Stimulated activated CD4-positive, alpha-beta T cell treated with anti-CD3 and anti-CD28 coated beads, Interleukin-2, amount 100 ng/mL, for 48 hours (primary cell): ENCODE data around the gene ADIPOQ.
"Not testable (repeated sequence)": the region's sequence is repeated elsewhere in the genome, so short reads cannot be mapped to it uniquely, and the experiment has no call there.

ENCODE experiments used
- DNase-seq, 2 donors: peaks; one replicate each; pipeline ENCODE4 v3.0.0-alpha.2; 2020

Gene ADIPOQ

DNA sequence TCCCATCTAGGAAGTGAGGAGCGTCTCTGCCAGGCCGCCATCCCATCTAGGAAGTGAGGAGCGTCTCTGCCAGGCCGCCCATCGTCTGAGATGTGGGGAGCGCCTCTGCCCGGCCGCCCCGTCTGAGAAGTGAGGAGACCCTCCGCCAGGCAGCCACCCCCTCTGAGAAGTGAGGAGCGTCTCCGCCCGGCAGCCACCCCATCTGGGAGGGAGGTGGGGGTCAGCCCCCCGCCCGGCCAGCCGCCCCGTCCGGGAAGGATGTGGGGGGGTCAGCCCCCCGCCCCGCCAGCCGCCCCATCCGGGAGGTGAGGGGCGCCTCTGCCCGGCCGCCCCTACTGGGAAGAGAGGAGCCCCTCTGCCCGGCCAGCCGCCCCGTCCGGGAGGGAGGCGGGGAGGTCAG lies 31.3 kb downstream of the ADIPOQ start:
- not testable (repeated sequence) for DNase-seq

DNA sequence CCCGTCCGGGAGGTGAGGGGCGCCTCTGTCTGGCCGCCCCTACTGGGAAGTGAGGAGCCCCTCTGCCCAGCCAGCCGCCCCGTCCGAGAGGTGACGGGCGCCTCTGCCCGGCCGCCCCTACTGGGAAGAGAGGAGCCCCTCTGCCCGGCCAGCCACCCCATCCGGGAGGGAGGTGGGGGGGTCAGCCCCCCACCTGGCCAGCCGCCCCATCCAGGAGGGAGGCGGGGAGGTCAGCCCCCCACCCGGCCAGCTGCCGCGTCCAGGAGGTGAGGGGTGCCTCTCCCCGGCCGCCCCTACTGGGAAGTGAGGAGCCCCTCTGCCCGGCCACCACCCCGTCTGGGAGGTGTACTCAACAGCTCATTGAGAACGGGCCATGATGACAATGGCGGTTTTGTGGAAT lies 31.7 kb downstream of the ADIPOQ start:
- DNase-seq, result not testable (repeated sequence)

DNA sequence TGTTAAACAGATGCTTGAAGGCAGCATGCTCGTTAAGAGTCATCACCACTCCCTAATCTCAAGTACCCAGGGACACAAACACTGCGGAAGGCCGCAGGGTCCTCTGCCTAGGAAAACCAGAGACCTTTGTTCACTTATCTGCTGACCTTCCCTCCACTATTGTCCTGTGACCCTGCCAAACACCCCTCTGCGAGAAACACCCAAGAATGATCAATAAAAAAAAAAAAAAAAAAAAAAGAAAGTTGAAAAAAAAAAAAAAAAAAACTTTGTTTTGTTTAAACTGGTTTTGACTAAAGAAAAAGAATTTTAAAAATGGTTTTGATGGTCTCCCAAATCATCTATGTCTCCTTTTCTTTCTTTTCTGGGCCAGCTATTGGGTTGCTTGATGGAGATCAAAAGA lies 32.3 kb downstream of the ADIPOQ start:
- not testable (repeated sequence) for DNase-seq

DNA sequence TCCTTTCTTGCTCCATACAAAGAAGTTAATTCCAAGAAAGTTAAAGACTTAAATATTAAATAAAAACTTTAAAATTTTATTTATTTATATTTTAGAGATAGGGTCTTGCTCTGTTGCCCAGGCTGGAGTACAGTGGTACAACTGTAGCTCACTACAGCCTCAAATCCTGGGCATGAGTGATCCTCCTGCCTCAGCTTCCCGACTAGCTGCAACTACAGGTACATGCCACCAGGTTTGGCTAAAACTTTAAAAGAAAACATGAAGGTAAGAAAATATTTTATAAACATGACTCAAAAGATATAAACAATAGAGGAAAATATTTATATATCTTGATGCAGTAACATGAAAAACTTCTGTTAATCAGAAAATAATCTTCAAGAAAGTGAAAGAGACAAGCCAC lies 33.2 kb downstream of the ADIPOQ start:
- DNase-seq, result no peak

DNA sequence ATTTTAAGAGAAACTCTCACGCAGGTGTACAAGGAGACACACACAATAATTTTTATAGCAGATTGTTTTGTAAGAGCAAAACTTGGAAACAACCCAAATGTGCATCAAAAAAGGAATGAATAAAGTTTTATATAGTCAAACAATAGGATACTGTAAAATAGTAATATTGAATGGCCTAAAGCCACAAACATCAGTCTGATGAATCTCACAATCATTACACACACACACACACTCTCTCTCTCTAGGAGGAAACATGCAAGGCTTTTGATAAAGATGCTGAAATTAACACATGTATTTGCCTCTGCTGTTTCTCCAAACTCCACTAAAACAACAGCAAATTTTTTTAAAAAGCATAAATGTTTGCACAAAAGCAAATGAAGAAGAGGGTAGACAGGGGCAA lies 37.3 kb downstream of the ADIPOQ start:
- DNase-seq, result no peak

DNA sequence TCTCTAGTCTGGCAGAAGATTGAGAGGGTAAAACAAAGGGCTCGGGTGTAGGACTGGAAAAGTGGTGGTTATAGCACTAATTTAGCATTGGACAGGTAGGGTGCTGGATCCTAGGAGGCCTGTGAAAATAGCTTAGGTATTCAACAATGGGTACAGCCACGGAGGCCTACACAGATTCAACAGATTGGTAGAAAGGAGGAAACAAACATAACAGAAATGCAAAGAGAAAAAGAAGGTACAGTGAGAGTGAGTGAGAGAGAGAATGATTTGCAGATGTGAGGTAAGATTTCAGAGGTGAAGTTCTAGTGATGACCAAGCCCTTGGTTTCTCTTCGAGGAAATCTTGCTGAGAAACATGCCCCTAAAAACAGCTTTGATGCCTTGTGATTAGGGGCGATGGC lies 37.9 kb downstream of the ADIPOQ start:
- no peak for DNase-seq

DNA sequence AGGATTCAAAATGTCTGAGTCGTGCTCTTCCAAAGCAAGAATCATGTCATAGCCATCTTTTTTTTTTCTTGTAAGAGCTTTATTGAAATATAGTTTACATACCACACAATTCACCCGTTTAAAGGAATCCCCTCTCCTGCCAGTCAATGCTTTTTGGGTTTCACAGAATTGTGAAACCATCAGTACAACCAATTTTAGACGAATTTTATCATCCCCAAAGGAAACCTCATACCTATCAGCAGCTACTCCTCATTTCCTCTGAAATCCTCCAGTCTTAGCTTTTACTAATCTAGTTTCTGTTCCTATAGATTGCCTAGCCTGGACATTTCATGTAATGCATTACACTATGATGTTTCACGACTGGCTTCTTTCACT lies 39.6 kb downstream of the ADIPOQ start:
- DNase-seq, result no peak

DNA sequence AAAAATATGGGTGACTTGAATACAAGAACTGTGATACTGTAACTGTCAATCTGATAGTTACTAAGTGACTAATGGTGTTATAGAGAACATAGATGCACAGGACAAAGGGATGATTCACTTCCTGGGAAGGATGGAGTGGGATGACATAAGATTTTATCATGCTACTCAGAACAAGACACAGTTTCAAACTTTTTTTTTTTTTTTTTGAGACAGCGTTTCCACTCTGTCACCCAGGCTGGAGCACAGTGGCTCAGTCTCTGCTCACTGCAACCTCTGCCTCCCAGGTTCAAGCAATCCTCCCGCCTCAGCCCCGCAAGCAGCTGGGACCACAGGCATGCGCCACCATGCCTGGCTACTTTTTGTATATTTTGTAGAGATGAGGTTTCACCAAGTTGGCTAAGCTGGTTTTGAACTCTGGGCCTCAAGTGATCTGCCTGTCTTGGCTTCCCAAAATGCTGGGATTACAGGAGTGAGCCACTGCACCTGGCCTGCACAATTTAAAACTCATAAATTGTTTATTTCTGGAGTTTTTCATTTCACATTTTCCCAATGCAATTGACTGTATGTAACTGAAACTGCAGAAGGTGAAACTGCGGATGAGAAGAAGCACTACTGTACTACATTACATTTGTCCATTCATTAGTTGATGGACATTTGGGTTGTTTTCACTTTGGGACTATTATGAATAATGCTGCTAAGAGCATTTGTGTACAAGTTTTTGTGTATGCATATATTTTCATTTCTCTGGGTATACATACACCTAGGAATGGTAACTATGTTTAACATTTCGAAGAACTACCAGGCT lies 40.6 kb downstream of the ADIPOQ start:
- DNase-seq, result peak; percentile 34 to 39

DNA sequence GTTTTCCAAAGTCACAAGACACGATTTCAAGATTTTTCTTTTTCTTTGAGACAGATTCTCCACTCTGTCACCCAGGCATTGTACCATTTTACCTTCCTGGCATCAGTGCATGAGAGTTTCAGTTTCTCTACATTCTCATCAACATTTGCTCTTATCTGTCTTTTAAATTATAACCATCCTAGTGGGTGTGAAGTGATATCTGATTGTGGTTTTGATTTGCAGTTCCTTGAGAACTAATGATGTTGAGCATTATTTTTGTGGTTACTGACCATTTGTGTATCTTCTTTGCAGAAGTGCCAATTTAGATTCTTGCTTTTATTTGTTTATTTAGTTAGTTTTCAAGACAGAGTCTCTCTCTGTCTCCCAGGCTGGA lies 41.2 kb downstream of the ADIPOQ start:
- DNase-seq, result no peak

DNA sequence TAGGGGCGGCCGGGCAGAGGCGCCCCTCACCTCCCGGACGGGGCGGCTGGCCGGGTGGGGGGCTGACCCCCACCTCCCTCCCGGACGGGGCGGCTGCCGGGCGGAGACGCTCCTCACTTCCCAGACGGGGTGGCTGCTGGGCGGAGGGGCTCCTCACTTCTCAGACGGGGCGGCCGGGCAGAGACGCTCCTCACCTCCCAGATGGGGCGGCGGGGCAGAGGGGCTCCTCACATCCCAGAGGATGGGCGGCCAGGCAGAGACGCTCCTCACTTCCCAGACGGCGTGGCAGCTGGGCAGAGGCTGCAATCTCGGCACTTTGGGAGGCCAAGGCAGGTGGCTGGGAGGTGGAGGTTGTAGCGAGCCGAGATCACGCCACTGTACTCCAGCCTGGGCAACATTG lies 42.4 kb downstream of the ADIPOQ start:
- not testable (repeated sequence) for DNase-seq

DNA sequence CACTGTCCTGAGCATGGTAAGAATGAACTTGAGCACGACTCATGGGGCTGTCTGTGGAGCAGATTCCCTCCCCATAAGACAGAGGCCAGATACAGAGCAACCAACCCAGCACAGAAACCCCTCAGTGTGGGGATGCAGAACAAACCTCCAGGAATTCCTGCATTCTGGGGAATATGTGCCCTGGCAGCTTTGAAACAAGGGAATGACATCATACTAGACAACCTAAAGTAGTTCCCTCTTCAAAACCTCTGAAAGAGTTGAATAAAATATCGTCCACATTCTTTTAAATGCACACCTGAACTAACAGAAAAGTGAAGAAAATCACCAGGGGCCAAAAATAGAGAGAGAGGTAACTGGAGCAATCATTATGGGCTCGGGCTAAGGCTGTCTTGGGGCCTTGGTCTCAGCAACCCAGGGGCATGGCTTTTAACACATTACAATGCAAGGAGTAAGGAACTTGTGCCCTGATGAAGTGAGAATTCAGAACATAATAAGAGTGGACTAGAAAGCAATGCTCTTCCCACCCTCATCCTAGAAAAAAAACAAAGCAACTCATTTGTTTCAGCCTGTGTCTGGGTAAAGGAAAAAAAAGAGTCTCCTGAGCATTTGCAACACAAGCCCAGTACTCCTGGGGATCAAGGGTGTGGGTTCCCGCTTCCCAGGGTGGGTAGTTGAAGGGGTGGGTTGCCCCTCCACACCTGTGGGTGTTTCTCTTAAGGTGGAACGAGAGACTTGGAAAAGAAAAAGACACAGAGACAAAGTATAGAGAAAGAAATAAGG lies 43.9 kb downstream of the ADIPOQ start:
- no peak for DNase-seq

DNA sequence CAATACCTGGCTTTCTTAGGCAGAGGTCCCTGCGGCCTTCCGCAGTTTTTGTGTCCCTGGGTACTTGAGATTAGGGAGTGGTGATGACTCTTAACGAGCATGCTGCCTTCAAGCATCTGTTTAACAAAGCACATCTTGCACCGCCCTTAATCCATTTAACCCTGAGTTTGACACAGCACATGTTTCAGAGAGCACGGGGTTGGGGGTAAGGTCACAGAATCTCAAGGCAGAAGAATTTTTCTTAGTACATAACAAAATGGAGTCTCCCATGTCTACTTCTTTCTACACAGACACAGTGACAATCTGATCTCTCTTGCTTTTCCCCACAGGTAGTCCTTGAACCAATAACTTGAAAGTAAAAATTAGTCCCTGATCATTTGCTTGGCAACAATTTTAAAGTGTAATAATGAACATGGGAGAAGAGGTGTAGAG lies 45.0 kb downstream of the ADIPOQ start:
- DNase-seq, result not testable (repeated sequence)

DNA sequence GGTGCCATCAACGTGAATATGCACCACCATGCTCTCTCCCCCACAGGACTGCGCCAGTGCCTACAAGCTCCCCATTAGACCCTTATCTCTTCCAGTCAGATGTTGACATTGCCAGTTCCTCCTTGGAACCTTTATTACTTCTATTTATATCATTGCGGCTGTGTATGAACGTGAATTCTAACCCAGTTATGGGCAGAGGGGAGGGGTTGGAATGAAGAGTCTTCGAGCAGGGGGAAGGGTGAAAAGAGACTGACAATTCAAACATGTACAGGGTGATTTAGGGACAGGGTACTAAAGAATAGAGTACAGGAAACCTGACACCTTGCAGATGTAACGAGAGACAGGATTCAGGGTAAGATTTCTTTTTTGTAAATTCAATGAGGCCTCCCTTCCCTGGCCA lies 46.1 kb downstream of the ADIPOQ start:
- DNase-seq, result no peak

DNA sequence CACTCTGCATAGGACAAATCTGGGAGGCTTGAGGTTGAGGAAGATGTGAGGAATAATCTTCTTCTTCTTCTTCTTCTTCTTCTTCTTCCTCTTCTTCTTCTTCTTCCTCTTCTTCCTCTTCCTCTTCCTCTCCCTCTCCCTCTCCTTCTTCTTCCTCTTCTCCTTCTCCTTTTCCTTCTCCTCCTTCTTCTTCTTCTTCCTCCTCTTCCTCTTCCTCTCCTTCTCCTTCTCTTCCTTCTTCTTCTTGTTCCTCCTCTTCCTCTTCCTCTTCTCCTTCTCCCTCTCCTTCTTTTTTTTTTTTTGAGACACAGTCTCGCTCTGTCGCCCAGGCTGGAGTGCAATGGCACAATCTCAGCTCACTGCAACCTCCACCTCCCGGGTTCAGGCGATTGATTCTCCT lies 47.2 kb downstream of the ADIPOQ start:
- DNase-seq, result not testable (repeated sequence)

DNA sequence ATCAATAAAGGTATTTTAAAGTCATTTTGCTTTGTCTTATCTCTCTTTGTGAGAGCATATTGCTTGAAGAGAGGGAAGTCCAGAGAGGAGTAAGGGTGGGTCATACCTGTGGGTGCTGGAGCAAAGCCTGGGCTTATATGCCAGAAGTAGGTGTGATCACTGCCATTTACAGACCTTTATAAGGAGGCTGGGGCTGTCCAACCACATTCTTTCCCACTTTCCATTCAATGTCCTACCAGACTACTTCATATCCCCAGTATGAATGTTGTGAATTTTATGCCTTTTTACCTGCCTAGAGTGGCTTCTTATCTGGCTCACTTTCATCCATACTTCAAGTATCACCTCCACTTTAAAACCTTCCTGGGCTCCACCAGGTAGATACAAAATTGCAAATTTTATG lies 48.4 kb downstream of the ADIPOQ start:
- DNase-seq, result no peak

DNA sequence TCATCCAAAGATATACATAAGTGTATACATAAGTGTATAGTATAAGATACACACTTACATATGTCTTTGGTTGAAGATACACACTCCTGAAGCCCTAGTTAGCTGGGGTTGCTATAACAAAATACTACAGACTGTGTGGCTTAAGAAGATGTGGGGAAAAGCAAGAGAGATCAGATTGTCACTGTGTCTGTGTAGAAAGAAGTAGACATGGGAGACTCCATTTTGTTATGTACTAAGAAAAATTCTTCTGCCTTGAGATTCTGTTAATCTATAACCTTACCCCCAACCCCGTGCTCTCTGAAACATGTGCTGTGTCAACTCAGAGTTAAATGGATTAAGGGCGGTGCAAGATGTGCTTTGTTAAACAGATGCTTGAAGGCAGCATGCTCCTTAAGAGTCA lies 50.6 kb downstream of the ADIPOQ start:
- DNase-seq, result not testable (repeated sequence)

DNA sequence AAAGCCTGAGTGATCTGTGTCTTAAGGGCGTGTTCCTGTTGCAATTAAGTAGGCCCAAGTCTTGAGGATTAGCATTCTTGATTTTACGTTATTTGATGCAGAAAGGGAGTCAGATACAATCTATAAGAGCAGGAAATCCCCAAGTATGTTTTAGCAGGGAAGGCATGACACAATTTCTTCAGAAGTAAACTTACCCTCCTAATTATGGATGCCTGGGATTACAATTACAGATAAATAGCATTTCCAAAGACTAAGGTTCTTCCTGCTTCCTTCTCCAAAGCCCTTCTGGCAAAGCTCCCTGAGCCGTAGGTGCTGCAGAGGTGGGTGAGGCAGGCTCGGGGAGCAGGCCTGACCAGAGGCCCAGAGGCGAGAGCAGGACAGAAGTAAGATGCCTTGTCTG lies 52.9 kb downstream of the ADIPOQ start:
- DNase-seq, result no peak

DNA sequence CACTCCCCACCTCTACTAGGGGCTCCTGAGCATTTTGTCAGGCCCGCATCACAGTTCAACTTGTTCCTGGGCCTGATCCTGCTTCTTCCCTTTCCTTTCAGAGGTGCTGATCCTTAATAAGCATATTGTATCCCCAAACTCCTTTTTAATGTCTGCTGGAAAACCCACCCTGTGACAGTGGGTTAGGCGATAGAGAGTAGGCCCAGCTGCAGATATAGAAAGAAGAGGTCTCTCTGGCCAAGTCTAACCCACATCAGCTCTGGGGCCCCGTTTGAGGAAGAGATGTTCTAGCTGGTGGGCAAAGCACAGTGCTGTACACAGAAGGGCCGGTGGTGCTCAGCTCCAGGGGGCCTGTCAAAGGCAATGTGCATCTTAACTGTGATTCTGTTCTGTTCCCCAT lies 53.5 kb downstream of the ADIPOQ start:
- no peak for DNase-seq

DNA sequence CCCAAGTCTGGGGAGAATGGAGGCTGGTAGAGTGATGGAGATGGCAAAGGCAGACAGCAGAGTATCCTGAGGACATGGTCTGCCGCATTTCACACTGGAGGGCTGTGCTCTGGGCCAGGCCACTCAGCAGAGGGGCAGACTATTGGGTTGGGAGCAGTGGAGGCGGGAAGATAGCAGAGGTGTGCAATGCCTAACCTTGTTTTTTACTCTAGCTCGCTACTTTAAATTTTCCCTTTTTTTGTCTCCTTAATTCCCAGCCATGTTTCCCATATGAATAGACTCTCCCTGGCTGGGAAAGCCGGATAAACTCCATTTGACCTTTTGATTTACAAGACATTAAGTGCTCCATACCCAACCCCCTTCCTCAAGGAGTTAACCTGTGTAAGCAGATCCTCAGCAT lies 54.4 kb downstream of the ADIPOQ start:
- no peak for DNase-seq

DNA sequence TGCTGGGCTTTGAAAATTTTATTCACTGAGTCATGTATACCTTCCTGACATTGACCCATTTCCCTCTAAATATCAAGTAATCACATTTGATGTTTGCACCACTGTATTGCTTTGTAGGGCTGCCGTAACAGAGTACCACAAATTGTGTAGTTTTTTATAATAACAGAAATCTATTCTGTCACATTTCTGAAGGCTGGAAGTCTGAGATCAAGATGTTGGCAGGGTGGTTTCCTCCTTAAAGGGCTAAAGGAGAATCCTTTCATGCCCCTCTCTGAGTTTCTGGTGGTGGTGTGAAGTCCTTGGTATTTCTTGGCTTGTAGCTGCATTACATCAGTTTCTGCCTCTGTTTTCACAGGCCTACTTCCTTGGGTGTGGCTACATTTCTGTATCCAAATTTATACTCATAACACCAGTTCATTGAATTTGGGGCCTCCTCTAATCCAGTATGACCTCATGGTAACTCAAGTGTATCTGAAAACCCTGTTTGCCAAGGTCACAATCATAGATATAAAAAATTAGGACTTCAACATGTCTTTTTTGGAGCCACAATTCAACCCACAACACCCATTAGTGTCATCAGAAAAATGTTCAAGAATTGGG lies 58.7 kb downstream of the ADIPOQ start:
- no peak for DNase-seq

DNA sequence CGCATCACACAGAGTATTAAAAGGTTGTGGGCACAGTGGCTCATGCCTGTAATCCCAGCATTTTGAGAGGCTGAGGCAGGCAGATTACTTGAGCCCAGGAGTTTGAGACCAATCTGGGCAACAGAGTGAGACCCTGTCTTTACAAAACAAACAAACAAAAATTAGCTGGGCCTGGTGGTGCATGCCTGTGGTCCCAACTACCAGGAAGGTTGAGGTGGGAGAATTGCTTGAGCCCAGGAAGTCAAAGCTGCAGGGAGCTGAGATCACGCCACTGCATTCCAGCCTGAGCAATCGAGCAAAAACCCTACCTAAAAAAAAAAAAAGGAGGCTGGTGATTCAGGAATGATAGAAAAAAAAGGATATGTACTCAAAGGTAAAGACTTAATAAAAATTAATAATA lies 59.6 kb downstream of the ADIPOQ start:
- DNase-seq, result no peak

DNA sequence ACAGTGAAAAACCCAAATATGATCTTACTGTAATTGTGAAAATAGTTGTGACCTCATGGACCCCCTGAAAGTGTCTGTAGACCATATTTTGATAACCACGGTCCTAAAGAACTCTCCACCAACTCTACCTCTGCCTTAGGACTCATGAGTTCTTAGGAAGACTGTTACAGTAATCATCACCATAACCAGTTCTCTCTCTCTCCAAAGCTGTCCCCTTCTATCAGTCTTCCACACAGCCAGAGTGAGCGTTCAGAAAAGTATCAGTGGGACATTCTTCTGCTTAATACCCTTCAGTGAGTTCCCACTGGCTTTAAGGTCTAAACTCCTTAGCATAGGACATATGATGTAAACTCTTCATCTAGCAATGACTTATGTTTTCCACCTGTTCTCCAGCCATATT lies 60.2 kb downstream of the ADIPOQ start:
- DNase-seq, result no peak

DNA sequence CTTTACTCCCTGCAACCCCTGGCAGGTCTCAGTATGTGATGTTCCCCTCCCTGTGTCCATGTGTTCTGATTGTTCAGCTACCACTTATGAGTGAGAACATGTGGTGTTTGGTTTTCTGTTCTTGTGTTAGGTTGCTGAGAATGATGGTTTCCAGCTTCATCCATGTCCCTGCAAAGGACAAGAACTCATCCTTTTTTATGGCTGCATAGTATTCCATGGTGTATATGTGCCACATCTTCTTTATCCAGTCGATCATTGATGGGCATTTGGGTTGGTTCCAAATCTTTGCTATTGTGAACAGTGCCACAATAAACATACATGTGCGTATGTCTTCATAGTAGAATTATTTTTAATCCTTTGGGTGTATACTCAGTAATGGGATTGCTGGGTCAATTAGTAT lies 61.2 kb downstream of the ADIPOQ start:
- not testable (repeated sequence) for DNase-seq

DNA sequence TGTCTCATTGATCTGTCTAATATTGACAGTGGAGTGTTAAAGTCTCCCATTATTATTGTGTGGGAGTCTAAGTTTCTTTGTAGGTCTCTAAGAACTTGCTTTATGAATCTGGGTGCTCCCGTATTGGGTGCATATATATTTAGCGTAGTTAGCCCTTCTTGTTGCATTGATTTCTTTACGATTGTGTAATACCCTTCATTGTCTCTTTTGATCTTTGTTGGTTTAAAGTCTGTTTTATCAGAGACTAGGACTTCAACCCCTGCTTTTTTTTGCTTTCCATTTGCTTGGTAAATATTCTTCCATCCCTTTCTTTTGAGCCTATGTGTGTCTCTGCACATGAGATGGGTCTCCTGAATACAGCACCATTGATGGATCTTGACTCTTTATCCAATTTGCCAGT lies 64.6 kb downstream of the ADIPOQ start:
- not testable (repeated sequence) for DNase-seq
